Activated gamma-delta T cell treated with Interleukin-2 at 50 U/mL for 16 hours (primary cell): ENCODE results near the gene PDIA2.
"Not testable (repeated sequence)": the region's sequence is repeated elsewhere in the genome, so short reads cannot be mapped to it uniquely, and the experiment has no call there.

ENCODE experiments used
- DNase-seq: peaks from one replicate; pipeline ENCODE4 v3.0.0-alpha.2; 2020

PDIA2 gene

DNA sequence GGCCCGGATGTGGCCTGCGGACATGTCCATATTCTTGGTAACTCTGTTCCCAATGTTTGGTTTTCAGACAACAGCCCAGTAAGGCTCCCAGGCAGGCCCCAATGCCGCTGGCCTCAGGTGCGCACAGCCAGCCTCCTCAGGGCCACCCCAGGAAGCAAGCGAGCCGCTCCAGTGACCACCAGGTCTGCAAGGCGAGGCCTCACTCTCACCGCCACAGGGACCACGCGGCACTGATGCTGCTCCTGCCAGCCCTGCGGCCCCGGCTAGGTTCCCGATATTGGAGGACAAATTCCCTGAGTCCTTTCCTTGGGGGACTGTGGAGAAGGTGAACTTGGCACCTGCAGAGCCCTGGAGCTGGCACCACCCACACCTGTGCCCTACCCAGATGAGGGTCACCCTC is 19.0 kb downstream of the PDIA2 start:
- DNase-seq, result no peak

- DNase-seq, result no peak
Observed at GRCh38 chr16:303760-304505, 21.0 kb downstream of the PDIA2 start.

DNA sequence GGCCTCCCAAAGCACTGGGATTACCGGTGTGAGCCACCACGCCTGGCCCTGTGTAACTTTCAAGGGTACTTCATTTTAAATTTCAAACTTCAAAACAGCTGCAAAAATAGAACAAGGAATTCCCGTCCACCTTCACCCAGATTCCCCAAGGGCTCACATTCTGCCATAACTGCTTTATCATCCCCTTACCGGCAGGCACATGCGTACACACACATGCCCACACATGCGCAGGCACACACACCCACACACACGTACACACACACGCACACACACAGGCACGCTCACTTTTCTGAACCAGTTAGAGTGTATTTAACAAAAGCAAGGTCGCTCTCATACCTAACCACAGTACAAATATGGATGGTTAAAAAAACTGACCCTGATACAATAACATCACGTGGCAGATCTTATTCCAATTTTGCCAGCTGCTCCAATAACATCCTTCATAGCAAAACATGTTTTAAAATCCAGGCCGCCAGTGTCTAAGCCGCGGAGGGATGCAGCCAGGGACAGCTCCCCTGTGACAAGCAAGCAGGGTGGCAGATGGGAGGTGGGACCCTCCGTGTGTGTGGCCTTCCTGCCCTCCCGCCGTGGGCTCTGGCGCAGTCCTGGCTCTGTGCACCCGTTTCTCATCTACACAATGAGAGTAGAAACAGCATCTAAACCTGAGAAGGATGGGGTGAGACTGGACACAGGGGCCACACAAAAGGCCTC is 23.1 kb downstream of the PDIA2 start:
- no peak for DNase-seq

DNA sequence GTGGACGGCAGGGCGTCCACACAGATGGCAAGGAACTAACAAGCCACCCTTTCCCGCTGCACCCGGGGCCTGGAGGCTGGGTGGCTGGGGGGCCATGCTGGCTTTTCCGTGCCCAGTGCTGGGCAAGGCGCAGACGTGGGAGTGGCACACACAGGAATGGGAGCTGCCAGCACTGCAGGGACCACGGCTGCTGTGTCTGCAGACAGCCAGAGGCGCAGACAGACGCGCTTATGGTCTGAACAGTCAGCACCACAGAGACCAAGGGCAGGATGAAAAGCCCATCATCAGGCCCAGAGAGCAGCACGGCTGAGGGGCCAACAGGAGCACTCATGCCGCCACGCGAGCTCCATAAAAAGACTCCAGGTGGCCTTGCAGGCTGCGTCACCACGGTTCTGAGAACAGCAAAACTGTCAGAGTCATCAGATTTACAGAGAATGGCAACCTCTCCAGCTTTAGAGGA is 24.0 kb downstream of the PDIA2 start:
- no peak for DNase-seq

DNA sequence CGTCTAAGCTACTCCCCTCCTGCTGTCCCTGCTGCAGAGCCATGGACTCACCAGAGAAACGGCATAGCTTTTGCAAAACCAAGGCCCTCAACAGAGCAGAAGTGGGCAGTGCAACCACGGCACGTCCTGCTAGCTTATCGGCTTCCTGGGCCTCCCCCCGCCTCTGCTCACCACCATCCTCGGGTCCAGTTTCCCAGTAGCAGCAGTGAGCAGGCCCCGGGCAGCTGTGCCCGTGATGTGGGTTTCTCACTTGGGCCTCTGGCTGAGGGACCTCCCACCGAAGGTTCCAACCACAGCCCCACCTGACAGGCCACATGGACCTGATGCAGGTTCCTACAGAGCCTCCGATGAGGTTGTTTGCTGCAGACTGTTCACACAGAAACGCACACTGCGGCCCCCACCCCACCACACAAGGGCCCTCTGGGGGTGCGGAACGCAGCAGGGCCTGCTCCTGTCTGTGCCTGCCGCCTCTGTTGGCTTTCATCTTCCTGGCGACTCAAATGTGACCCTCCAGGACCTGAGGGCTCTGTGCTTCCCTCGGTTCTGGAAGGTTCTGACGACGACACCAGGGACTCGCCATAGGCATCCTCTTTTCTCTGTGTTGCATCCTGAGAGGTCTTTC is 24.8 kb downstream of the PDIA2 start:
- no peak for DNase-seq

DNA sequence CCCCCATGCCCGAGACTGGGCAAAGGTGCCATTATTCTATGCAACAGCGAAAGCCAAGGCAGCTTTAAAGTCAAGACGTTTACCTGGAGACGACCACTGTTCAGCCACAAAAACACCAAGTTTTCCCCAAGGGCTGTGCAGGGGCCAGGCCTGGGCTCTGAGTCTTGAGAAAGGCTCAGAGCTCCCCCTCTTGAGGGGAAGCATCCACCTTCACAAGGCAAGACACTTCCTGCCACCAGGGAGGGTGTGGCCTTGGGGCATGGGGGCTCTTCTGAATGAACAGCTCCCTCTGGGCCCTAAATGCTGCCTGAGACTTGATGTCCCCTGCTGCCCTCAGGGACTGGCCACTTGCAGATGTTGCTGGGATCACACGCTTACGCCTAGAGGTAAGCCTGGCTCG is 26.5 kb downstream of the PDIA2 start:
- peak; percentile 23 for DNase-seq

DNA sequence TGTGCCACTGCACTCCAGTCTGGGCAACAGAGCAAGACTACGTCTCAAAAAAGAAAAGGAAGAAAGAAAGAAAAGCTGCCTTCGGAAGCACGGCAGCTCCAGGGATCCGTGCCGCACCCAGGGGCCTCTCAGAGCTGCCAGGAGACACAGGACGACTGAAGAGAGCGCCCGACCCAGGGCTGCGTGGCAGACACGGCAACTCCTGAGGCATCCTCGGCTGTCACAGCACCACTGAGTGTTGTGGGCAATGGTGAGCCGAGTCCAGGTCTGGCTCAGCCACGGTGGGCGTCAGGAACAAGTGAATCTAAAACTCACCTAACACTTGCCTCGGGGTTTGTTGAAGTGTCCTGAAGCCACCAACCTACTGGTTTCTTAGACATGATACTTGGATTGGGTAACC is 28.8 kb downstream of the PDIA2 start:
- no peak for DNase-seq

DNA sequence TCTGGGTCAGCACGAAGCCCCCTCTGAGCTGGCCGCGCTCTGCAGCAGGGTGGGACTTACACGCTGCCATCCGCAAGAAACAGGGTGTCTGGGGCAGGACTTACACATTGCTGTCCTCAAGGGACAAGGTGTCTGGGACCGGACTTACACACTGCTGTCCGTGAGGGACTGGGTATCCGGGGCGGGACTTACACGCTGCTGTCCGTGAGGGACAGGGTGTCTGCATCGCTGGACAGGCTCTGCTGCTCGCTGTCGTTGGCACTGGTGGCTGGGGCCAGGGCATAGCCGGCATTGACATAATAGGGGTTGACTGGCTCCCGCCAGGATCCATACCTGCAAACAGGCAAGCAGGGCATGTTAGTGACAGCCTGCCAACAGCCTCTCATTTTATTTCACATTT is 31.4 kb downstream of the PDIA2 start:
- DNase-seq, result no peak

DNA sequence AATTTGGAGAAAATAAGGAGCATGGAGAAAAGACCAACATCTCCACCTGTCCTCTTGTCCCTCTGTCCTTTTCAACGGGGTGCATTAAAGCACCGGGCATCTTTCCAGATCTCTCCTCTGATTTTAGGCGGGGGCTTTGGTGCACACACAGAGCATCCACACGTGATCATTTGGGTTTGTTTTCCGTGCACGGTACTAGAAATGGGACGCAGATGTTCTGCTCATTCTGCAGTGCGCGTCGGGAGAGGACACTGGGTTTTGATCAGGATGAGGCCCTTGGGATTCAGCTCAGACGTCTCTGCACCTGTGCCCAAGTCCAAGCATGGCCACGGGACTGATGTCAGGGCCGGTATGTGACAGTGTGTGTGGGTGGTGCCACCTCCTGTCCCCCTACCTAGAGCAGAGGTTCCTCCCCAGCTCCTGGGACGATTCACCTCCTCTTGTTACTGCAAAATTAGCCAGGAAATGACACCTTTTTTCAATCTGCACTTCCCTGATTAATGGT is 31.9 kb downstream of the PDIA2 start:
- no peak for DNase-seq

- no peak for DNase-seq
Observed at GRCh38 chr16:316741-317464, 33.9 kb downstream of the PDIA2 start.

DNA sequence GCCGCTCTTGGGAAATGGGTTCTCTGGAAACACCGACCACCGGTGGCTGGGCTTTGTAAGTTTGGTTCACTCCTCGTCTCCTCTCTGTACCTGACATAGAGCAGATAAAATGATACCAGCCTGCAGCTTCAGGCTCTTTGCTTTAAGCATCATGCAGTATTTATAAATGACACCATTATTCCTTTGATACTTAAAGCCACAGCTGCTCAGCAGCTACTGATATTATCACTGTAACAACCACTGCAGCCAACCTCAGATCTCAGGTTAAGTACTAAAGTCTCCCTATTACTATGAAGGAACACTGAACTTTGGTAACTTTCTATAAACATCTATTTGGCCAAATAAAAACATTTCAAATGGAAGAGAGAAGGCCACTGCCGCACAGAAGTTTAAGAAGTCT is 34.6 kb downstream of the PDIA2 start:
- no peak for DNase-seq

- no peak for DNase-seq
Observed at GRCh38 chr16:318628-319027, 35.7 kb downstream of the PDIA2 start.

DNA sequence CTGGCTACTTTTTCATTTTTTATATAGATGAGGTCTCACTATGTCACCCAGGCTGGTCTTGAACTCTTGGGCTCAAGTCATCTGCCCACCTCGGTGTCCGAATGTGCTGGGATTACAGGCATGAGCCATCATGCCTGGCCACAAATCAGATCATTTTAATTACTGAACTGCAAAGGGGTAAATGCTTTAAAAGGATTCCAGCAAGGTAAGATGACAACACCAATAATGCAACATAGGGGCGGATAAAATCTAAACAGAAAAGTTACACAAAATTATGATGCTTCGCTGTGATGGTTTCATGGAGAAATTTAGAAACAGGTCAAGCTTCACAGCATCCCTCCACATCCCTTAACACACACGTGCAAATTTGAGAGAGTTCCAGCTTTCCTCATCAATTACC is 37.2 kb downstream of the PDIA2 start:
- no peak for DNase-seq

DNA sequence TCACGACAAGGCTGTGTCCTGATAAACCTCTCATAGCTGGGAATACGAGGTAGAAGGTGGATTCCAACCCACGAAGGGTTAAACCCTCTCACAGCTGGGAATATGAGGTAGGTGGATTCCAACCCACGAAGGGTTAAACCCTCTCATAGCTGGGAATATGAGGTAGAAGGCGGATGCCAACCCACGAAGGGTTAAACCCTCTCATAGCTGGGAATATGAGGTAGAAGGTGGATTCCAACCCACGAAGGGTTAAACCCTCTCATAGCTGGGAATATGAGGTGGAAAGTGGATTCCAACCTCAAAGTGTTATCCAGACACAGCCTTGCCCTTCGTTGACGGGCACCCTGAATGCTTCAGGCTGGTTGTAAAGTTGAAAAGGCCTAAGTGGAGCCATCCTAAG is 38.6 kb downstream of the PDIA2 start:
- DNase-seq, result no peak

DNA sequence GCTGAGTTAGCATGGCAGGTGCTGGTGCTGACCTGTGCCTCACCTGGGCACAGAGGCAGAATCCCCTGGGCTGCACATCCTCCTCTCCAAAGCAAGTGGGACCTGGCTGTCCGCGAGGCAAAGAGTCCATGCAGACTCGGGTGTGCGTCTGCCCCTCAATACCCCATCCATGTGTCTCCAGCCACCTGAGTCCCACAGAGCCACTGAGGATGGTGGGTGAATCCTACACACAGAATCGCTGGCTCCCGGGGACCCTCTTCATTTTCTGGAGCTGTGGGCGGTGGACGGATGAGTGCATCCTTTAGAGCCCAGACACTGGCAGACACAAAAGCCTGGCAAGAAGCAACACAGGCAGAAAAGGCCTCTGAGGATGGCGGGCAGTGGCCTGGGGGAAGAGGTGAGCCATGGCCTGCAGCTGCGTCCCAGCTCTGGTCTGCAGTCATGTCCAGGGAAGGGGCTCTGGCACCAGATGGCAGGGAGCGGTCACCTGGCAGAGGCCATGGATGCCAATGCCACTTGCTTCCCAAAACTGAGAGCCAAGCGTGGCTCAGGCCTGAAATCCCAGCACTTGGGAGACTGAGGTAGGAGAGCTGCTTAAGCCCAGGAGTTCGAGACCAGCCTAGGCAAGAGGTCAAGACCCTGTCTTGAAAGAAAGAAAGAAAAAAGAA is 39.6 kb downstream of the PDIA2 start:
- no peak for DNase-seq

GRCh38 chr16:324201-324450 is 41.2 kb downstream of the PDIA2 start:
- DNase-seq, result no peak

DNA sequence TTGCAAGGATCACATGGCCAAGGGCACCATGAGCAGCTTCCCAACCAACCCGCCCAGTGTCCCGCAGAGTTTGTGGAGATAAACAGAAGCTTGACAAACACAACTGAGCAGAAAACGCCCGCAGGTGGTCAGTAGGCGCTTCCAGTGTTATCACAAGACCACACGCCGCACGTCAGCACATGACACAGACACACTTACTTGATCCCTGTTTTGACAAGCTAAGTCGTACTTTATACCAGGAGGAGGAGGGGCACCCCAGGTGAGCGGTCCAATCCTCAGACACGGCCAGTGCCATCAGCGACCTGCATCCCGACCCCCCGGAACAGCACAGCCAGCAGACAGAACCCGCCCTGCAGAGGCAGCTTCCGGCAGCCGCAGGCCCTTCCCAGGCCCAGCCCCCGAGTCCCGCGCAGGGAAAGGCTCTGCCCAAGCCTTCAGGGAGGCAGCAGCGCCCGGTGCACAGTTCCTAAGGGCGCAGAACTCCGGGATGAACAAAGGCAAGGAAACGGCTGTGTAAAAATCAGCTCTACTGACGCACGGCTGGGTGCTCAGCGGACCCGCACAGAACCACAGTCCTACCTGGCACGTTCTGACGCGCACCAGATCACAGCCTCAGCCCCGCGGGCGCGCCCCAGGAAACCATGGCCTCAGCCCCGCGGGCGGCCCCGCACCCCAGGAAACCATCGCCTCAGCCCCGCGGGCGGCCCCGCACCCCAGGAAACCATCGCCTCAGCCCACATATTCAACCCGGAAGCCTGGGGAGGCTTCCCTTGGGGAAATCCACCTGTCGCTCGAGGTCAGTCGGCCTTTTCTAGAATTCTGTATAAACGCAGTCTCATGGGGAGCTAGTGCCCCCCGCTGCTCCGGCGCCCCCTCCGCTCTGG is 41.7 kb downstream of the PDIA2 start:
- DNase-seq, result peak; percentile 73

- no peak for DNase-seq
Observed at GRCh38 chr16:325375-326145, 42.6 kb downstream of the PDIA2 start.

- no peak for DNase-seq
Observed at GRCh38 chr16:330741-331140, 47.8 kb downstream of the PDIA2 start.

DNA sequence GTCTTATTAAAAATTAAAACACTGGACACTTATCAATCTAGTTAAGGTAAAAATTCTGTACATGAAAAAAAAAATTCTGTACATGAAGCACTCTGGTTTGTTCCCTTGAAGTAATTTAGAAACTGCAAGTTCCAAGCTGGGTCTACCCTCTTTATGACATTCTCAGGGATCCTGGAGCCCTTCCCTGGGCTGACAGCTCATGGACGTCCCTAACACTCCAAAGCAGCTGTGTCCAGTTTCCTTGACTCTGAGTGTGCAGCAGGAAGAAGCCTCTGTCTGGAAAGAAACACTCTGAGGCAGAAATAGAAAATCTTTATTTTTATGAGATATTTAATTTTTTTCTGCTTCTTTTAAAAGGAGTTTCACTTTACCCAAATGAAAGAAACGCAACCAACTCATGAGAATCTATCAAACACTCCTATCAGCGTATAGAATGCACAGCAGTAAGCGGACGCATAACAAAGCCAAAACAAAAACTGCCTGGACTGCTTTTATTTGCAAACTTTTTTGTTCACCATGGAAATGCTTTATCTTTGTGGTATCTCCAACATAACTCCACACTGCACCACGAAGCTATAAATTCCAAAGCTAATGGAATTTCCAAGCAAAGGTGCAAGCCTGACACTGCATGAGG is 48.3 kb downstream of the PDIA2 start:
- DNase-seq, result not testable (repeated sequence)
